ENCODE results near the gene HECTD1. TPM values are rescaled to one million over a fixed set of nuclear protein-coding genes. Genes with fewer than 3 reads are reported as not detected.
A peak's percentile ranks its signal among the peaks of the same experiment; 100 is the strongest.

HECTD1 gene
- total RNA-seq, 1 donor from 2014 or later, result 137 TPM

DNA sequence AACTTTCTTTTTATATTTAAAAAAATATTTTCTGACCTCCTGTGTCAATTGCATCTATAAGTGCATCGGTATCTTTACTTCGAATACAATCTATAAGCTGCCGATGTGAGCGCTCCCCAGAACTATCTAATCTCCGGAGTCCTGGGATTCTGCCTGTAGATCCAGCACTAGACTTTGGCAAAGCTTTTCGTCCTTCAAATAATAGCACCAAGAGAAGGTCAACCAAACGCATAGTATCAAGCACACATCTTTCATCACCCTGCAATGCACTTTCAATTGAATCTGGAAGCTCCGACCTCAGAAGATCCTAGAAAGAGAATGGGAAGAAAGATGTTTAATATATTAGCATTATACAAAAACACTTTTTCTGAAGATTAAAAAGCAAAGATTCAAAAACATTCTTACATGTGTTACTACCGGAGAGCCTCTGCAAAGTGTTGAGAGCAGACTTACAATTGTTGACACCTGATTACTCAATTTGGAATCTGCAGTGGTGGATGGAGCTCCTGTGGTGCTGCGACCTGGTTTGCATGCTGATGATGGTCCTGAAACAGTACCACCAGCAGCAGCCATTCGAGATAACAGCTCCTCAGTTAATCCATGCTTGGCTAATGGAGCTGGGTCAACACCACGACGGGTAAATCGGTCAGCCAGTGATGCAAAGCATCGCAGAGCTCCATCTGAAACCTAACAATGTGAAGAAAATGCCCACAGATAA lies 34.3 kb downstream of the HECTD1 start:
- peaks cover 100% of the 10 kb centered on the region for H3K36me3 ChIP-seq

GRCh38 chr14:31172084-31172483 lies 35.5 kb downstream of the HECTD1 start:
- H3K27me3 ChIP-seq (ENCODE audit: low read depth), result no peaks in the 10 kb centered on the region
- intact Hi-C loops (cut with micrococcal nuclease), result no loop called here
- H3K27ac ChIP-seq (replicated peaks), result no peak overlapping the region
- TF ChIP-seq, protein P1, sequence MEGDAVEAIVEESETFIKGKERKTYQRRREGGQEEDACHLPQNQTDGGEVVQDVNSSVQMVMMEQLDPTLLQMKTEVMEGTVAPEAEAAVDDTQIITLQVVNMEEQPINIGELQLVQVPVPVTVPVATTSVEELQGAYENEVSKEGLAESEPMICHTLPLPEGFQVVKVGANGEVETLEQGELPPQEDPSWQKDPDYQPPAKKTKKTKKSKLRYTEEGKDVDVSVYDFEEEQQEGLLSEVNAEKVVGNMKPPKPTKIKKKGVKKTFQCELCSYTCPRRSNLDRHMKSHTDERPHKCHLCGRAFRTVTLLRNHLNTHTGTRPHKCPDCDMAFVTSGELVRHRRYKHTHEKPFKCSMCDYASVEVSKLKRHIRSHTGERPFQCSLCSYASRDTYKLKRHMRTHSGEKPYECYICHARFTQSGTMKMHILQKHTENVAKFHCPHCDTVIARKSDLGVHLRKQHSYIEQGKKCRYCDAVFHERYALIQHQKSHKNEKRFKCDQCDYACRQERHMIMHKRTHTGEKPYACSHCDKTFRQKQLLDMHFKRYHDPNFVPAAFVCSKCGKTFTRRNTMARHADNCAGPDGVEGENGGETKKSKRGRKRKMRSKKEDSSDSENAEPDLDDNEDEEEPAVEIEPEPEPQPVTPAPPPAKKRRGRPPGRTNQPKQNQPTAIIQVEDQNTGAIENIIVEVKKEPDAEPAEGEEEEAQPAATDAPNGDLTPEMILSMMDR (IDR thresholded peaks at IDR 0.05; ENCODE audit: borderline replicate concordance), result no peak
- H3K4me3 ChIP-seq, result no peak overlapping the region
- DNase-seq, result no peak
- peaks cover 16% of the 10 kb centered on the region for H3K4me1 ChIP-seq
- H3K9me3 ChIP-seq (replicated peaks), result no peaks in the 10 kb centered on the region
- peaks cover 100% of the 10 kb centered on the region for H3K36me3 ChIP-seq

More for the DNA sequence above, 34.3 kb downstream of the HECTD1 start:
- Histone ChIP-seq H3K27me3 (ENCODE audit: low read depth) (no peaks in the 10 kb centered on the region), H3K4me3 (no peak overlapping the region), H3K27ac (replicated peaks) (no peak overlapping the region), H3K9me3 (replicated peaks) (no peaks in the 10 kb centered on the region), H3K4me1 (peaks cover 16% of the 10 kb centered on the region)
- intact Hi-C loops (cut with micrococcal nuclease), result no loop called here
- TF ChIP-seq, protein P1 (IDR thresholded peaks at IDR 0.05; ENCODE audit: borderline replicate concordance), result no peak
- DNase-seq, result no peak

DNA sequence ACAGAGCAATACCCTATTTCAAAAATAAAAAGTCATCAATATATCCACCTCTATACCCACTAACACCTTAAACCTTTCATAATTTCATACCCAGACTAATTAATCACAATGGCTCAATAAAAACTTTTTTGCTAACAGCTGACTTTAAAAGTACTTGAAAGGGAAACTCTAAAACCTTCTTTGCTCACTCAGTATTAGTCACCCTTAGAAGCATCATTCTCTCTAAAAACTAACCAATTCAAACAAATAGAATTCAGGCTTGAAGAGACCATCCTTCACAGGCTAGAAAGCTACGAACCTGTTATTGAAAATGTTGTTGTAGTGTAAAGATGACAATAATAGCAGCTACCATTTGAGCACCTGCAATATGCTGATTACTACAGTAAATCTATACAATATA lies 37.2 kb downstream of the HECTD1 start:
- Histone ChIP-seq H3K4me1 (peaks cover 30% of the 10 kb centered on the region), H3K27me3 (ENCODE audit: low read depth) (no peaks in the 10 kb centered on the region), H3K27ac (replicated peaks) (no peak overlapping the region), H3K9me3 (replicated peaks) (no peaks in the 10 kb centered on the region), H3K4me3 (no peak overlapping the region), H3K36me3 (peaks cover 95% of the 10 kb centered on the region)
- intact Hi-C loops (cut with micrococcal nuclease), result no loop called here
- DNase-seq, result no peak
- TF ChIP-seq, protein P1 (IDR thresholded peaks at IDR 0.05; ENCODE audit: borderline replicate concordance), result no peak

- Histone ChIP-seq H3K4me1 (peaks cover 35% of the 10 kb centered on the region), H3K4me3 (no peak overlapping the region), H3K9me3 (replicated peaks) (no peaks in the 10 kb centered on the region), H3K27me3 (ENCODE audit: low read depth) (no peaks in the 10 kb centered on the region), H3K36me3 (peaks cover 89% of the 10 kb centered on the region), H3K27ac (replicated peaks) (no peak overlapping the region)
- intact Hi-C loops (cut with micrococcal nuclease), result no loop called here
- TF ChIP-seq, protein P1 (IDR thresholded peaks at IDR 0.05; ENCODE audit: borderline replicate concordance), result no peak
- no peak for DNase-seq
Measured at GRCh38 chr14:31169877-31170276, 37.7 kb downstream of the HECTD1 start.

DNA sequence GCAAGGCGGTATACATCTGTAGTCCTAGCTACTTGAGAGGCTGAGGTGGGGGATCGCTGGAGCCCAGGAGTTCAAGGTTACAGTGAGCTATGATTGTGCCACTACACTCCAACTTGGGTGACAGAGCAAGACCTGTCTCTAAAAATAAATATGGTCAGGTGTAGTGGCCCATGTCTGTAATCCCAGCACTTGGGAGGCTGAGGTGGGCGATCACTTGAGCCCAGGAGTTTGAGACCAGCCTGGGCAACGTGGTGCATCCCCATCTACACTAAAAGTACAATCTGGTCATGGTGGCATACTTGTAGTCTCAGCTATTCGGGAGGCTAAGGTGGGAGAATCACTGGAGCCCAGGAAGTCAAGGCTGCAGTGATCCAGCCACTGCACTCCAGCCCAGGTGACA lies 40.6 kb downstream of the HECTD1 start:
- Histone ChIP-seq H3K36me3 (peaks cover 82% of the 10 kb centered on the region), H3K9me3 (replicated peaks) (no peaks in the 10 kb centered on the region), H3K4me3 (no peak overlapping the region), H3K27ac (replicated peaks) (peak overlapping the region; percentile 46), H3K27me3 (ENCODE audit: low read depth) (no peaks in the 10 kb centered on the region), H3K4me1 (peaks cover 27% of the 10 kb centered on the region)
- intact Hi-C loops (cut with micrococcal nuclease), result no loop called here
- DNase-seq, result no peak
- TF ChIP-seq, protein P1 (IDR thresholded peaks at IDR 0.05; ENCODE audit: borderline replicate concordance), result no peak
